ENCODE measurements around the gene MAGEA10.

- TF ChIP-seq POLR2A (IDR thresholded peaks at IDR 0.05) (no peak), CTCF (IDR thresholded peaks at IDR 0.05) (no peak)
Measured at GRCh38 chrX:152149648-152150047, 11.3 kb upstream of the MAGEA10 start.
